NCI-H226 (cell line): ENCODE data around the gene RGS6.

Source experiments
- DNase-seq: peaks from one replicate; pipeline ENCODE4 v3.0.0-alpha.2; 2015

The RGS6 gene

GRCh38 chr14:72089625-72090024, 157.4 kb downstream of the RGS6 start:
- DNase-seq: no peak

- no peak for DNase-seq
Measured at GRCh38 chr14:72094844-72095582, 162.8 kb downstream of the RGS6 start.

DNA sequence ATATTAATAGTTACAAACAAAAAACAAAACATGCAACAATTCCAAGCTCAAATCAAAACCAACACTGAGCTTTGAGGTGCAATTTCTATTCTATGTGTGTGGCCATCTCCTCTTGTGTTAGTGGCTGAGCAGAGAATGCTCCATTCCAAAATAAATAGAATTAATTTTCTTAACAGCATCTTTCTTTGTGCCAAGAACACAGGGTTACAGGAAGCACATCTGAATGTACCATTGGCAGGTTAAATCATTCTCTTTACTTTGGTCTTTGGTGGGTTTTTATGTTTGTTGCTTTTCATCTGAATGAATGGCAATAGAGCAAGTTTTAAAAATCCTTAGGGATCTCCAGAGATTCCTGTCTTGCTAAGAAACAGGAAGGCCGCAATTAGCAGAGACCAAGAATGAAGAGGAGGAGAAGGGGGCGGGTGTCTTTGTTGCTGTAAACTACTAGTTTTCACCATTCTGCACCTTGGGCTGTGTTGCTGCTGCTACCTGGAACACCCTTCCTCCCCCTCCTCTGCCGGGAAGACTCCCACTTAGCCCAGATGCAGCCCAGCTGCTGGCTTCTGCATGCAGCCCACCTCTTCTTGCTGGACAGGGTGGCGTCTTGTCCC, 165.0 kb downstream of the RGS6 start:
- no peak for DNase-seq

- DNase-seq: no peak
Measured at GRCh38 chr14:72098210-72098609, 166.0 kb downstream of the RGS6 start.

DNA sequence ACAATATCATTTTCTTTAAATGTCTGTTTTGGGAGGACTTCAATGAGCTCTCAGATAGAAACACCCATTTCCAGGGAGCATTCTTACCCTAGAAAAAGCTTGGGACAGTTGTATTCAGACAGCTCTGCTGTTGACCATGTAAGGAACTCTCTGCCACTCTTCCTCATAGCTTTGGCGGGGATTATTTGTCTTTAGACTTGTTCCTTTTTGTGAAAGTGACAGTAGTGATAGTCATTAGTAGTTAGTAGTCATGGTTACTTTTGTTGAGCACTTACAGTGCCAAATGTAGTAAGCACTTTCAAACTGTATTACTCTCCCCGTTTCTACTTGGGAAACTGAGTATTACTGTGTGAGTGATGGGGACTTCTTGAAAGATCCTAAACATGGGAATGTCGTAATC, 167.3 kb downstream of the RGS6 start:
- no peak for DNase-seq

DNA sequence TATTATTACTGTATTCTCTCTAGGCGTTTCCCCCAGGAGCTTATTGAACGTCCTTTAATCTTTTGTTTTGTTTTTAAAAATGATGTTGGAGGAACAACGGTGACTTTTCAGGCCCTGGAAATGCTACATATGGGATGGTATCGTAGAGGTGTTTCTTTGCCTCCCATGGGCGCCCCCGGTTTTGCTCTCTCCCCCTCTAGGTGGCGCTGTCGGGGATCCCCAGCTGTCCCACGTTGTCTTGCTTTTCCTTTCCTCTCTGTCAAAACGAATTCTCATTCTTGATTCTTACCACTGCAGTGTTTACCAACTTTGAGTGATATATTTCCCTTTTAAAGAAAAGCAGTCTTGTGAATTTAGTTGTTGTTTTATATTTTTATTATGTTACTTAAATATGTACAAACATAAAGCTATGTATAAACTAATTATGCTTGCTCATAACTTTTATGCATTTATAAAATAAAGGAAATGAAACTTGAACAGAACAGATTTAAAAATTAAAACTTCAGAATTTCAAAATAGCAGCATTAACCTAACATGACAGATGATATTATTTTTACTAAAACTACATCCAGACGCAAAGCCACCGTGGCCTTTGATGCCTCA, 171.9 kb downstream of the RGS6 start:
- DNase-seq: no peak

DNA sequence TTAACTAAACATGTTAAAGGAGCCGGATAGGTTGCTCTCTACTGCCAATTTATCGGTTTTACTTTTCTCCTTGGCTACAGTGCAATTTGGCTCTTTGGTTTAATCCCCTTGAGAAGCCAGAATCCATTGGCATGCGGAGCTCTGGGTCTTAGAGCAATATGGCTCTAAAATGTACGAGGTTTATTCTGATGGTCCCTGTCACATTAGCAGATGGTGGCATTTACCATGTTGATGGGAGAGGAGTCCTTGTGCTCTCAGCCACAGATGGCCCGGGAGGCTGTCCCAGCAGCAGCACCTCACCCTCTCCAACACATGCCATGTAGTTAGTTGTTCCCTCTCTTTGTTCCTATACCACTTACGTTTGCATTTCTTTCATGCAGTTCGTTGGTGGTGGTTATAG, 179.7 kb downstream of the RGS6 start:
- no peak for DNase-seq

- DNase-seq: no peak
Measured at GRCh38 chr14:72118841-72119240, 186.6 kb downstream of the RGS6 start.

DNA sequence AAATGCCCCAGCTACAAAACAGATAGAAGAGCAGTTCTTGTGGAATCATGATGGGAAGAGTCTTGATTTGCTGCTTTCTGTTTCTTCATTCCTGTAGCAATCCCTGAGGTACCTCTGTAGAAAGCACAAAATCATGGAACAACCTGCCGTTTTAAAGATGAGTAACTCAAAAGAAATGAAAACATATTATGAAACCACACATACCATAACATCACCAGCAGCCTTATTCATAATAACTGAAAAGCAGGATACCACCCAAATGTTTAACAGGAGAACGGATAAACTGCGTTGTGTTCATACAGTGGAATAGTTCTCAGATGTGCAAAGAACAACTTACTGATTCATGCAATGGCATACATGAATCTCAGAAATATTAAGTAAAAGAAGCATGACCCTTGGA, 188.1 kb downstream of the RGS6 start:
- DNase-seq: no peak

DNA sequence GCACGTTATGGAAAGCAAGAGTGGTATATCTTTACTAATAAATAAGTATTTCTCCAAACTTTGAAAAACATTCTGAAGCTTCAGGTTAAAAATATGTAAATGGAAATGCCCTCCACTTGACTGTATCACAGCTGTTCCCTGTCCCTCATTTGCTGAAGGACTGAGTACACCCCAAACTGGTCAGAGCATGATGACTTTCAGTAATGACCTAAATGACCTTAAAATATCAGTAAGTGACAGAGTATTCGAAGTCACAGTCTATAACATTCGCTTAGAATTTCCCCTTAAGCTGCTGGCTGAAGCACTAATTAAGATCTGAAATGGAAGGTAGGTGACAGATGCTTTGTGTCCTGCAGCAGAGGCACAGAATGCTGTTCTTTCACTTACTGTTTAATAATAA, 191.5 kb downstream of the RGS6 start:
- no peak for DNase-seq

GRCh38 chr14:72124171-72124570, 191.9 kb downstream of the RGS6 start:
- DNase-seq: no peak

GRCh38 chr14:72126091-72126490, 193.9 kb downstream of the RGS6 start:
- DNase-seq: no peak

GRCh38 chr14:72126561-72126960, 194.3 kb downstream of the RGS6 start:
- no peak for DNase-seq

- no peak for DNase-seq
Measured at GRCh38 chr14:72128629-72129028, 196.4 kb downstream of the RGS6 start.

DNA sequence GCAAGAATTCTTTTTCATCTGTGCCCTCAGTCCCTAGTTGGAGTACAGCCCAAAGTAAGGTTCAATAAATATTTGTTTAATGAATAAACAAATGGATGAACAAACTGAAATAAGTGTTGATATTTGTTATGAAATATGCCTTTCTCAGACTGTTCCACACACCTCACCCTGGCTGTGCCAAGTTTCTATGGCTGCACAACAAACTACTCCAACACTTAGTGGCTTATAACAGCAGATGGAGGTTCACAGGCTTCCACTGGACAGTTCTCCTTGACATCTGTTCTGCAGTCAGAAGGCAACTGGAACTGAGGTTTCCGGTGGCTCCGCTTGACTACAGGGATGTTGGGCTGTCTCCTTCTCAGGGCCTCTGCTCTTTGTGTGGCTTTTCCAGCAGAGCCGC, 197.1 kb downstream of the RGS6 start:
- DNase-seq: no peak

GRCh38 chr14:72141084-72141483, 208.9 kb downstream of the RGS6 start:
- no peak for DNase-seq

GRCh38 chr14:72142328-72142727, 210.1 kb downstream of the RGS6 start:
- DNase-seq: no peak

DNA sequence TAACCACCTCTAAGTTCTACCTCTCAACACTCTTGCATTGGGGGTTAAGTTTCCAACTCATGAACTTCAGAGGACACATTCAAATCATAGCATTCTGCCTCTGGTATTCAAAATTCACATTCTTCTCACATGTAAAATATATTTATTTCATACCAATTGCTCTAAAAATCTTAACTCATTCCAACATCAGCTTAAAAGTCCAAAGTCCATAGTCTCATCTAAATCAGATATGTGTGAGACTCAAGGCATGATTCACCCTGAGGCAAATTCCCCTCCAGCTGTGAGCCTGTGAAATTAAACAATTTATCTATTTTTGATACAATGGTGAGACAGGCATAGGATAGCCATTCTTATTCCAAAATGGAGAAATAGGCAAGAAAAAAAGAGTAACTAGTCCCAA, 214.0 kb downstream of the RGS6 start:
- no peak for DNase-seq

DNA sequence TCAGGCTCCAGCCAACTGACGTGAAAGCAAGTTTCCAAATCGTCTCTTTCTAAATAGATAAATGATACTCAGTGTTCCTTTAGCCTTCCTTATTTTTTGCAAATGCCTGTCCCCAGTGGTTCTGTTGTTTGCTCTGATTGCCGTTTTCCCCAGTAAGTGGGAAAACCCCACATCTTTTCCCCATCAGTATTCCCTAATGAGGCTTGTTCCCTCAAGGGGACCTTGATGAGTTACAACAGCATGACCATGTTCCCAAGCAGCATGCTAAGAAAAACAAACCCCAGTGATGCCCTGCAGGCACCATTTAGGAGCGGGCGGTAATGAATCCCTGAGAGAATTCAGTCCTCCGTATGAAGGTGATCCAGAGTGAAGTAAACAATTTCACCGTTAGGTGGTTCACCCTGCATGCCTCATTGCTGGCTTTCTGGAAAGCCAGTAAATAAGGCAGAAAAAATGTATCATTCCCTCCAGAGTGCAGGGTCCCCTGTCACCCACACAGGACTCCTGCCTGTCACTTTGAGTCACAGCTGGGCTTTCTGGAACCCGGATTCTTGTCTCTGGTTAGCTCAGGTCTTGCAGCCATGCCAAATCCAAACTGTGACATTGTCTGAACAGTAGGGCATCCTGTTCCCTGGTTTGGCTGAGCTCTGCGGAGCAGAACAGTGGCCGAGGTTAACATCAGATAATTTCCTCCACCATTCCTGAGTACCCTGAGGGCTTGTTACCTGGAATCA, 222.6 kb downstream of the RGS6 start:
- DNase-seq: no peak

DNA sequence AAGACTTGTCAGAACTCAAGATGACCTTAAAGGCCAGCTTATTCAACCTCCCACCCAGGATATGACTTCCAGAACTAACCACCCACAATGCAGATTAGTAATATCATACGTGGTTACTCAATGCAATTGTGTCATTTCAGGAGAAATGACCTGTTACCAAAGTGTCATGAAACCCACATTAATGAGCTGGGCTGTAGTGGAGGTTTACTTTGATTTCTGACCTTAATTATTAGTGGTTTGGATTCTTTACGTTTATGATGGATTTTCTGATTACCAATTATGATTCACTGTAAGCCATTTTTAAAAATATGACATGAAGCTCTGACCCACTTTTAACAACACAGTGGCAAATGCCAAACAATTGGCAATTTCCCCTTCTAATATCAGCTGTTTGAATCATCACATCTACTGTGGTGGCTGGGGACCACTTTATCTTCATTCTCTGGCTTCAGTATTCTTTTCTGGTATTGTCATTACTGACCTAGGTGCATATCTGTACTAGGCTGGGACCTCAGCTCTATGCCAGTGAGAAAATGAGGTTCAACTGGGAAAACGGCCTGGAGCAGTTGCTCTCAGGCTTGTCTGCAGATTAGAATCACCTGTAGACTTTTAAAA, 223.3 kb downstream of the RGS6 start:
- no peak for DNase-seq

GRCh38 chr14:72164420-72165228, 232.4 kb downstream of the RGS6 start:
- DNase-seq: no peak

DNA sequence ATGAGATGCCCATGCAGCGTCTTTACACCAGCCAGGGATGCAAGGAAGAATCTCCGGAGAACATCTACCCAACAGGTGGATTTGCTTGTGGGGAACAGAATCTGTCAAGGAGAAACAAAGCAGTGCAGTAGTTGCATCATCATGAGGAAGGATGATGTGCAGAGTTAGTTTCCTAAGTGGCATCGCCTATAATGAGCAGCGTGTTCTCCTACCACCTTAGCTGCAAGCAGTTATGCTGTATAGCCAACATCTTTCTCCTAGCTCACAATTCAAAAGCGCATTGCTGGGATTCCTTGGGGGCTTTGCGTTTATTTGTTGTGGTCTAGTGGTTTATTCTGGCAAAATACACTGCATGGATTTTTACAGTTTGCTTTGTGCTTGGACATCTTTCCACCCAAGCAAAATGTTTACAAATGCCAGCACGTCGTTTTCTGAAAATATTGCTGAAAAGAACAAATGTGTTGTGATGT, 233.0 kb downstream of the RGS6 start:
- DNase-seq: no peak
